Activated T-helper 2 cell treated with anti-CD3 and anti-CD28 coated beads, Interferon-gamma antibody, Interleukin-2, Interleukin-4, amounts not matched to agents 10 μg/mL and 5 μg/mL and 100 μg/mL, durations not matched to agents 14 hours and 24 hours and 36 hours (primary cell): ENCODE data around the gene LYAR. TPM values are rescaled to one million over a fixed set of nuclear protein-coding genes. Genes with fewer than 3 reads are reported as not detected.

Experiments
- DNase-seq: peaks from one replicate; pipeline ENCODE4 v3.0.0; 2021; ENCODE audit warnings: low spot score
- H3K27ac Mint-ChIP-seq: one replicate; pipeline ENCODE4 v1.8.0; 2021; ENCODE audit warnings: mixed read lengths
- H3K27me3 Mint-ChIP-seq: one replicate; pipeline ENCODE4 v1.8.0; 2021; ENCODE audit warnings: low read depth, mixed read lengths
- H3K36me3 Mint-ChIP-seq: one replicate; pipeline ENCODE4 v1.8.0; 2021; ENCODE audit warnings: low read depth, mixed read lengths
- H3K4me1 Mint-ChIP-seq: one replicate; pipeline ENCODE4 v1.8.0; 2021; ENCODE audit warnings: low read depth, mixed read lengths
- H3K4me3 Mint-ChIP-seq: one replicate; pipeline ENCODE4 v1.8.0; 2021; ENCODE audit warnings: low read depth, mild to moderate bottlenecking, moderate library complexity, mixed read lengths
- H3K9me3 Mint-ChIP-seq: one replicate; pipeline ENCODE4 v1.8.0; 2021; ENCODE audit warnings: mixed read lengths
- intact Hi-C: fragments of 100-400 bp; cut with micrococcal nuclease; formaldehyde crosslinking; loops from one replicate; pipeline ENCODE4 v1.15.1; 2023
- total RNA-seq: library from RNA; stranded (reverse); gene quantifications from 2 replicates; pipeline ENCODE4 v1.2.3, GENCODE V29; 2022

The LYAR gene
- total RNA-seq, 1 donor from 2014 or later: 61.6 TPM

GRCh38 chr4:4326166-4326565 is 36.2 kb upstream of the LYAR start:
- H3K9me3 Mint-ChIP-seq: no peaks in the 10 kb centered on the region
- H3K27ac Mint-ChIP-seq: no peak overlapping the region
- DNase-seq: no peak
- no peak overlapping the region for H3K4me3 Mint-ChIP-seq
- H3K36me3 Mint-ChIP-seq: peaks cover 7% of the 10 kb centered on the region
- intact Hi-C loops: no loop called here
- H3K4me1 Mint-ChIP-seq: no peaks in the 10 kb centered on the region
- no peaks in the 10 kb centered on the region for H3K27me3 Mint-ChIP-seq

GRCh38 chr4:4325321-4325720 is 35.4 kb upstream of the LYAR start:
- intact Hi-C loops: no loop called here
- no peak for DNase-seq
- Mint-ChIP-seq H3K4me3 (no peak overlapping the region), H3K27ac (no peak overlapping the region), H3K4me1 (no peaks in the 10 kb centered on the region), H3K9me3 (no peaks in the 10 kb centered on the region), H3K36me3 (peaks cover 12% of the 10 kb centered on the region), H3K27me3 (no peaks in the 10 kb centered on the region)

GRCh38 chr4:4323705-4324534 is 34.0 kb upstream of the LYAR start:
- intact Hi-C loops: no loop called here
- Mint-ChIP-seq H3K27me3 (no peaks in the 10 kb centered on the region), H3K27ac (no peak overlapping the region), H3K4me1 (no peaks in the 10 kb centered on the region), H3K4me3 (no peak overlapping the region), H3K36me3 (peaks cover 12% of the 10 kb centered on the region), H3K9me3 (no peaks in the 10 kb centered on the region)
- no peak for DNase-seq

GRCh38 chr4:4321951-4322688 is 32.2 kb upstream of the LYAR start:
- Mint-ChIP-seq H3K27me3 (no peaks in the 10 kb centered on the region), H3K4me3 (no peak overlapping the region), H3K4me1 (no peaks in the 10 kb centered on the region), H3K9me3 (no peaks in the 10 kb centered on the region), H3K27ac (no peak overlapping the region), H3K36me3 (peaks cover 12% of the 10 kb centered on the region)
- no peak for DNase-seq
- intact Hi-C loops: no loop called here

- intact Hi-C loops: no loop called here
- Mint-ChIP-seq H3K27ac (no peak overlapping the region), H3K9me3 (no peaks in the 10 kb centered on the region), H3K27me3 (no peaks in the 10 kb centered on the region), H3K4me1 (no peaks in the 10 kb centered on the region), H3K36me3 (peaks cover 14% of the 10 kb centered on the region), H3K4me3 (no peak overlapping the region)
- no peak for DNase-seq
Measured at GRCh38 chr4:4320951-4321714, 31.2 kb upstream of the LYAR start.

GRCh38 chr4:4320528-4320927 is 30.6 kb upstream of the LYAR start:
- Mint-ChIP-seq H3K27me3 (no peaks in the 10 kb centered on the region), H3K4me3 (no peak overlapping the region), H3K27ac (no peak overlapping the region), H3K9me3 (no peaks in the 10 kb centered on the region), H3K4me1 (no peaks in the 10 kb centered on the region), H3K36me3 (peaks cover 14% of the 10 kb centered on the region)
- DNase-seq: no peak
- intact Hi-C loops: no loop called here

- no peak overlapping the region for H3K4me3 Mint-ChIP-seq
- no peak overlapping the region for H3K27ac Mint-ChIP-seq
- H3K4me1 Mint-ChIP-seq: no peaks in the 10 kb centered on the region
- no peaks in the 10 kb centered on the region for H3K27me3 Mint-ChIP-seq
- intact Hi-C loops: no loop called here
- DNase-seq: no peak
- peaks cover 15% of the 10 kb centered on the region for H3K36me3 Mint-ChIP-seq
- no peaks in the 10 kb centered on the region for H3K9me3 Mint-ChIP-seq
Measured at GRCh38 chr4:4317496-4318232, 27.7 kb upstream of the LYAR start.

- H3K9me3 Mint-ChIP-seq: no peaks in the 10 kb centered on the region
- H3K27ac Mint-ChIP-seq: no peak overlapping the region
- no peaks in the 10 kb centered on the region for H3K4me1 Mint-ChIP-seq
- intact Hi-C loops: no loop called here
- H3K4me3 Mint-ChIP-seq: no peak overlapping the region
- no peak for DNase-seq
- H3K27me3 Mint-ChIP-seq: no peaks in the 10 kb centered on the region
- H3K36me3 Mint-ChIP-seq: peaks cover 10% of the 10 kb centered on the region
Measured at GRCh38 chr4:4316150-4316495, 26.2 kb upstream of the LYAR start.

- H3K27me3 Mint-ChIP-seq: no peaks in the 10 kb centered on the region
- H3K27ac Mint-ChIP-seq: no peak overlapping the region
- intact Hi-C loops: no loop called here
- peaks cover 6% of the 10 kb centered on the region for H3K36me3 Mint-ChIP-seq
- H3K9me3 Mint-ChIP-seq: no peaks in the 10 kb centered on the region
- no peaks in the 10 kb centered on the region for H3K4me1 Mint-ChIP-seq
- no peak overlapping the region for H3K4me3 Mint-ChIP-seq
- no peak for DNase-seq
Measured at GRCh38 chr4:4315461-4316149, 25.7 kb upstream of the LYAR start.

- Mint-ChIP-seq H3K27ac (no peak overlapping the region), H3K4me1 (no peaks in the 10 kb centered on the region), H3K9me3 (no peaks in the 10 kb centered on the region), H3K36me3 (peaks cover 12% of the 10 kb centered on the region), H3K4me3 (no peak overlapping the region), H3K27me3 (no peaks in the 10 kb centered on the region)
- intact Hi-C loops: no loop called here
- DNase-seq: no peak
Measured at GRCh38 chr4:4311193-4311592, 21.2 kb upstream of the LYAR start.

- Mint-ChIP-seq H3K9me3 (no peaks in the 10 kb centered on the region), H3K4me1 (no peaks in the 10 kb centered on the region)
Measured at GRCh38 chr4:4308800-4309441, 19.0 kb upstream of the LYAR start.

GRCh38 chr4:4306920-4307319 is 17.0 kb upstream of the LYAR start:
- DNase-seq: no peak
- H3K4me3 Mint-ChIP-seq: no peak overlapping the region
- no peaks in the 10 kb centered on the region for H3K27me3 Mint-ChIP-seq
- peaks cover 25% of the 10 kb centered on the region for H3K36me3 Mint-ChIP-seq
- H3K27ac Mint-ChIP-seq: no peak overlapping the region
- H3K4me1 Mint-ChIP-seq: no peaks in the 10 kb centered on the region
- intact Hi-C loops: no loop called here
- no peaks in the 10 kb centered on the region for H3K9me3 Mint-ChIP-seq

More at GRCh38 chr4:4308800-4309441, 19.0 kb upstream of the LYAR start:
- H3K4me3 Mint-ChIP-seq: no peak overlapping the region
- peaks cover 14% of the 10 kb centered on the region for H3K36me3 Mint-ChIP-seq
- no peak overlapping the region for H3K27ac Mint-ChIP-seq
- intact Hi-C loops: no loop called here
- H3K27me3 Mint-ChIP-seq: no peaks in the 10 kb centered on the region
- DNase-seq: no peak
